ENCODE measurements around the gene VSIR. TPM values are rescaled to one million over a fixed set of nuclear protein-coding genes. Genes with fewer than 3 reads are reported as not detected.
A peak's percentile ranks its signal among the peaks of the same experiment; 100 is the strongest.

VSIR gene
- total and polyA plus RNA-seq, 9 of the 15 experiments (the other 6 are each of a cell fraction or from before 2014, with no cell fraction given): 0.14 to 20.5 (median 9.3) TPM

DNA sequence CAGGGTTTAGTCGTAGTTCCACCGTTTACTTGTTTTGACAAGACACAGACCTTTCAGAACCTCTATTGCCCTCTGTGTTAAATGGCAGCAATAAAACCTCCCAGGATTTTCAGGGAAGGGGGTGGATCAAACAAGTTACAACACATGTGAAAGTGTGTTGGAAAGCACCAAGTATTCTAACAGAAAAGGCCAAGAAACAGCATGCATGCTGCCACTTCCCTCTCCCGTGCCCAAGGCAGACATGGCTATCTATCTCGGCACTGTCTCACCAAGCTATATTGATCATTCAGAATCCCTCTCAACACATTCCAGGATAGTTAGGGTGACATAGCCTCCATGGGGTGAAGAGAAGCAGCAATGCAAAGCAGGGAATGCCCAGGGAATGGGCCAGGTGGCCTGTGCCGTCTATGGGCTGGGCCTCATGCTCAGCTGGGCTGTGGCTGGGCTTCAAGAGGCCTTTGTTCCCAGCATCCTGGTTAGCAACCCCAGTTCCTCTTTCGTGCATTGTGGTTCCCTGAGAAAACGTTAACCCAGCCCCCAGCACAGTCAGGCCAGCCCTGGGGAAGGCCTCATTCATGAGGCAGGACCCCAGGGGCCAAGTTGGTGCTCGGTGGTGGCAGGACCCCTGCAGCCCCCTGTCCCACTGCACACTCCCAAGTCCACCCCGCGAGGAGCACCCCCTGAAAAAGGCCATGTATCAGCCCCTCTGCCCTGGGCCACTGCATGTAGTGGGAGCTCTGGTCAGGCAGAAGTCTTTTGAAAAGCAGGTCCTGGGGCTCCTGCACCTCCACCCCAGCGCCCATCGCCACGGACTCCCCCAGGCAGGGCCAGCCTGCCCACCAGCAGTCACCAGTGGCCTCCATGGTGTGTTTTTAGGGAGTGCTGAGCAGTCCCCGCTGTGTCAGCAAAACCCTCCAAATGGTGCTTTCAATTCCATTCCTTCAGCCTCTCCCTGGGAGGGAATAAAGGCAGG is 25.5 kb downstream of the VSIR start (continued):
- TF ChIP-seq, protein P1, sequence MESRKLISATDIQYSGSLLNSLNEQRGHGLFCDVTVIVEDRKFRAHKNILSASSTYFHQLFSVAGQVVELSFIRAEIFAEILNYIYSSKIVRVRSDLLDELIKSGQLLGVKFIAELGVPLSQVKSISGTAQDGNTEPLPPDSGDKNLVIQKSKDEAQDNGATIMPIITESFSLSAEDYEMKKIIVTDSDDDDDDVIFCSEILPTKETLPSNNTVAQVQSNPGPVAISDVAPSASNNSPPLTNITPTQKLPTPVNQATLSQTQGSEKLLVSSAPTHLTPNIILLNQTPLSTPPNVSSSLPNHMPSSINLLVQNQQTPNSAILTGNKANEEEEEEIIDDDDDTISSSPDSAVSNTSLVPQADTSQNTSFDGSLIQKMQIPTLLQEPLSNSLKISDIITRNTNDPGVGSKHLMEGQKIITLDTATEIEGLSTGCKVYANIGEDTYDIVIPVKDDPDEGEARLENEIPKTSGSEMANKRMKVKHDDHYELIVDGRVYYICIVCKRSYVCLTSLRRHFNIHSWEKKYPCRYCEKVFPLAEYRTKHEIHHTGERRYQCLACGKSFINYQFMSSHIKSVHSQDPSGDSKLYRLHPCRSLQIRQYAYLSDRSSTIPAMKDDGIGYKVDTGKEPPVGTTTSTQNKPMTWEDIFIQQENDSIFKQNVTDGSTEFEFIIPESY (CRISPR knock-in tag; IDR thresholded peaks at IDR 0.05): 0 out of 2 replicates have a peak, but pooled peaks have one; percentile 3
- TF ChIP-seq ELK3 (CRISPR knock-in tag; IDR thresholded peaks at IDR 0.05) (no peak), ZNF174 (CRISPR knock-in tag; IDR thresholded peaks at IDR 0.05) (0 out of 2 replicates have a peak, but pooled peaks have one; percentile 73), MTF1 (CRISPR knock-in tag; IDR thresholded peaks at IDR 0.05; ENCODE audit: borderline replicate concordance) (no peak), PTBP1 (IDR thresholded peaks at IDR 0.05; ENCODE audit: low read depth, low read length) (no peak), ZNF311 (CRISPR knock-in tag; IDR thresholded peaks at IDR 0.05) (peak; percentile 83; the same call in 1 of the 2 replicates), BCL6 (CRISPR knock-in tag; IDR thresholded peaks at IDR 0.05) (peak; percentile 48; the same call in 1 of the 2 replicates), TCFL5 (CRISPR knock-in tag; conservative IDR thresholded peaks at IDR 0.05) (peak; percentile 55; the same call in 1 of the 2 replicates), NUFIP1 (IDR thresholded peaks at IDR 0.05; ENCODE audit: partially characterized antibody) (no peak), ZNF12 (CRISPR knock-in tag; IDR thresholded peaks at IDR 0.05) (peak; percentile 27; the same call in 1 of the 2 replicates), ZNF444 (CRISPR knock-in tag; IDR thresholded peaks at IDR 0.05) (peak; percentile 68; the same call in 1 of the 2 replicates), FOXP4 (CRISPR knock-in tag; IDR thresholded peaks at IDR 0.05; ENCODE audit: borderline replicate concordance) (no peak)
- TF ChIP-seq, protein P2, sequence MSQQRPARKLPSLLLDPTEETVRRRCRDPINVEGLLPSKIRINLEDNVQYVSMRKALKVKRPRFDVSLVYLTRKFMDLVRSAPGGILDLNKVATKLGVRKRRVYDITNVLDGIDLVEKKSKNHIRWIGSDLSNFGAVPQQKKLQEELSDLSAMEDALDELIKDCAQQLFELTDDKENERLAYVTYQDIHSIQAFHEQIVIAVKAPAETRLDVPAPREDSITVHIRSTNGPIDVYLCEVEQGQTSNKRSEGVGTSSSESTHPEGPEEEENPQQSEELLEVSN (IDR thresholded peaks at IDR 0.05; ENCODE audit: borderline replicate concordance in 1 of 2, extremely low read depth in 1 of 2, insufficient read depth in 1 of 2, insufficient read length in 1 of 2, low read depth in 1 of 2, low read length in 1 of 2, poor library complexity in 1 of 2, severe bottlenecking in 1 of 2): peak in 1 of 2 experiments; percentile 37
- TF ChIP-seq, protein P3, sequence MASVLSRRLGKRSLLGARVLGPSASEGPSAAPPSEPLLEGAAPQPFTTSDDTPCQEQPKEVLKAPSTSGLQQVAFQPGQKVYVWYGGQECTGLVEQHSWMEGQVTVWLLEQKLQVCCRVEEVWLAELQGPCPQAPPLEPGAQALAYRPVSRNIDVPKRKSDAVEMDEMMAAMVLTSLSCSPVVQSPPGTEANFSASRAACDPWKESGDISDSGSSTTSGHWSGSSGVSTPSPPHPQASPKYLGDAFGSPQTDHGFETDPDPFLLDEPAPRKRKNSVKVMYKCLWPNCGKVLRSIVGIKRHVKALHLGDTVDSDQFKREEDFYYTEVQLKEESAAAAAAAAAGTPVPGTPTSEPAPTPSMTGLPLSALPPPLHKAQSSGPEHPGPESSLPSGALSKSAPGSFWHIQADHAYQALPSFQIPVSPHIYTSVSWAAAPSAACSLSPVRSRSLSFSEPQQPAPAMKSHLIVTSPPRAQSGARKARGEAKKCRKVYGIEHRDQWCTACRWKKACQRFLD (CRISPR knock-in tag; IDR thresholded peaks at IDR 0.05): peak; percentile 71; the same call in 1 of the 2 replicates
